NB4 (cell line): ENCODE measurements around the gene CAMK2A.

Source experiments
- MYC ChIP-seq: IDR thresholded peaks from 2 replicates; pipeline ENCODE4 v1.6.1; 2011; ENCODE audit warnings: low read depth, low read length
- POLR2A ChIP-seq: IDR thresholded peaks from 2 replicates; pipeline ENCODE4 v1.6.1; 2011; ENCODE audit warnings: mild to moderate bottlenecking; ENCODE audit not compliant: insufficient read length; ENCODE audit errors: extremely low read depth
- TF ChIP-seq, protein P1 (sequence below): IDR thresholded peaks from one replicate; pipeline ENCODE4 v1.5.1; 2012; ENCODE audit warnings: low read depth, low read length
- TF ChIP-seq, protein P2 (sequence below): IDR thresholded peaks from 2 replicates; pipeline ENCODE4 v1.6.1; 2011; ENCODE audit warnings: low read depth, low read length

DNA sequence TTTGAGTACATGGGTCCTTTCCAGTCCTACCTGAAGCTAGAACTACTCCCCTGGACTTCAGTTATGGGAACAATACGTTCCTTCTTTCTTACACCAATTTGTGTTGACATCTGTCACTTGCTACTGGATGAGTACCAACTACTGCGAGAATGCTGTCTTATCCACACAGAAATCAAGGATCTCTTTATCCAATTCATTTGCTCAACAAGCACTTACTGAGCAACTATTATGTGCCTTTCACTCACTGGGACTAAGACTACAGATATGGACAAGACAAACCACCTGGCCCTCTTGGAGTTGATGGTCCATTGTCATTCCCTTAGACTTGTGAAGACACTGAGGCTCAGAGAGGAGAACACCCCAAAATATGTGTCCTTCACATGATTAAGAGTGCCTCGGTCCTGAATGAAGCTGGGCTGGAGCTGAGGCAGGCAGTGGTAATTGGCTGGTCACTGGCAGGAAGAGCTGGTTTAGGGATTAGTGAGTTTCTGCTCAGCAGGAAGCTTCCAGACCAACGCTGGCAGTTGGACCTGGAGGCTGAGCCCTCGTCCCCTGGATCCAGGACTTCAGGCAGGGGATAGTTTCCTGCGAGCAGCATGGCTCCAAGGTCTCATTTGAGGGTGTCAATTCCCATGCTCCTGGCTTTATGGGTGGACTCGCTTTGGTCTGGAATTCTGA, 21.6 kb upstream of the CAMK2A start:
- TF ChIP-seq POLR2A (no peak), MYC (no peak)
- TF ChIP-seq, protein P1, sequence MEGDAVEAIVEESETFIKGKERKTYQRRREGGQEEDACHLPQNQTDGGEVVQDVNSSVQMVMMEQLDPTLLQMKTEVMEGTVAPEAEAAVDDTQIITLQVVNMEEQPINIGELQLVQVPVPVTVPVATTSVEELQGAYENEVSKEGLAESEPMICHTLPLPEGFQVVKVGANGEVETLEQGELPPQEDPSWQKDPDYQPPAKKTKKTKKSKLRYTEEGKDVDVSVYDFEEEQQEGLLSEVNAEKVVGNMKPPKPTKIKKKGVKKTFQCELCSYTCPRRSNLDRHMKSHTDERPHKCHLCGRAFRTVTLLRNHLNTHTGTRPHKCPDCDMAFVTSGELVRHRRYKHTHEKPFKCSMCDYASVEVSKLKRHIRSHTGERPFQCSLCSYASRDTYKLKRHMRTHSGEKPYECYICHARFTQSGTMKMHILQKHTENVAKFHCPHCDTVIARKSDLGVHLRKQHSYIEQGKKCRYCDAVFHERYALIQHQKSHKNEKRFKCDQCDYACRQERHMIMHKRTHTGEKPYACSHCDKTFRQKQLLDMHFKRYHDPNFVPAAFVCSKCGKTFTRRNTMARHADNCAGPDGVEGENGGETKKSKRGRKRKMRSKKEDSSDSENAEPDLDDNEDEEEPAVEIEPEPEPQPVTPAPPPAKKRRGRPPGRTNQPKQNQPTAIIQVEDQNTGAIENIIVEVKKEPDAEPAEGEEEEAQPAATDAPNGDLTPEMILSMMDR, result no peak
- TF ChIP-seq, protein P2, sequence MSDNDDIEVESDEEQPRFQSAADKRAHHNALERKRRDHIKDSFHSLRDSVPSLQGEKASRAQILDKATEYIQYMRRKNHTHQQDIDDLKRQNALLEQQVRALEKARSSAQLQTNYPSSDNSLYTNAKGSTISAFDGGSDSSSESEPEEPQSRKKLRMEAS, result no peak
